H9 (cell line): Measurements from ENCODE around the gene KCNQ2. TPM values are rescaled to one million over a fixed set of nuclear protein-coding genes. Genes with fewer than 3 reads are reported as not detected.
A peak's percentile ranks its signal among the peaks of the same experiment; 100 is the strongest.

Experiments used
- DNase-seq: peaks from one replicate; pipeline ENCODE4 v3.0.0-alpha.2; 2017
- H2AFZ ChIP-seq: one replicate; pipeline ENCODE4 v1.6.1; 2013; ENCODE audit warnings: mild to moderate bottlenecking, low read length, control low read depth, moderate library complexity
- H2AK5ac ChIP-seq: 2 replicates; pipeline ENCODE4 v1.6.1; 2013; ENCODE audit warnings: low read length, control low read depth, mixed read lengths; ENCODE audit not compliant: insufficient read length
- H2BK120ac ChIP-seq: one replicate; pipeline ENCODE4 v1.6.1; 2013; ENCODE audit warnings: low read depth, mild to moderate bottlenecking, low read length, control low read depth, inconsistent platforms; ENCODE audit not compliant: poor library complexity, severe bottlenecking
- H2BK12ac ChIP-seq: 2 replicates; pipeline ENCODE4 v1.6.1; 2013; ENCODE audit warnings: low read length, control low read depth, mixed read lengths, low read depth; ENCODE audit not compliant: insufficient read length
- H2BK15ac ChIP-seq: 2 replicates; pipeline ENCODE4 v1.6.1; 2013; ENCODE audit warnings: low read depth, low read length, control low read depth
- H2BK20ac ChIP-seq: one replicate; pipeline ENCODE4 v1.6.1; 2013; ENCODE audit warnings: low read depth, mild to moderate bottlenecking, low read length, control low read depth, inconsistent platforms; ENCODE audit not compliant: poor library complexity, severe bottlenecking
- H2BK5ac ChIP-seq: 2 replicates; pipeline ENCODE4 v1.6.1; 2013; ENCODE audit warnings: low read length, control low read depth, mixed read lengths; ENCODE audit not compliant: insufficient read length
- H3K14ac ChIP-seq: 2 replicates; pipeline ENCODE4 v1.6.1; 2013; ENCODE audit warnings: low read length, control low read depth; ENCODE audit not compliant: insufficient read depth
- H3K18ac ChIP-seq: 2 replicates; pipeline ENCODE4 v1.6.1; 2013; ENCODE audit warnings: low read depth, mild to moderate bottlenecking, mixed read lengths, low read length, control low read depth; ENCODE audit not compliant: insufficient read length
- H3K23ac ChIP-seq: 2 replicates; pipeline ENCODE4 v1.6.1; 2013; ENCODE audit warnings: low read length, control low read depth, mixed read lengths, low read depth; ENCODE audit not compliant: insufficient read length
- H3K23me2 ChIP-seq: 2 replicates; pipeline ENCODE4 v1.6.1; 2013; ENCODE audit warnings: low read depth, mild to moderate bottlenecking, mixed read lengths, low read length, control low read depth; ENCODE audit not compliant: insufficient read length, poor library complexity, severe bottlenecking
- H3K27ac ChIP-seq: 2 replicates; pipeline ENCODE4 v1.5.1; 2013; ENCODE audit warnings: low read length, control low read depth, mixed read lengths, low read depth; ENCODE audit not compliant: insufficient read length
- H3K27me3 ChIP-seq: 2 replicates; pipeline ENCODE4 v1.6.1; 2013; ENCODE audit warnings: low read length, control low read depth, inconsistent platforms; ENCODE audit not compliant: insufficient read depth
- H3K4ac ChIP-seq: 2 replicates; pipeline ENCODE4 v1.6.1; 2013; ENCODE audit warnings: low read depth, mild to moderate bottlenecking, control low read depth, inconsistent platforms, low read length, moderate library complexity
- H3K4me1 ChIP-seq: 2 replicates; pipeline ENCODE4 v1.6.1; 2013; ENCODE audit warnings: low read length, control low read depth, inconsistent platforms; ENCODE audit not compliant: insufficient read depth
- H3K4me2 ChIP-seq: 2 replicates; pipeline ENCODE4 v1.6.1; 2013; ENCODE audit warnings: low read length, control low read depth, mixed read lengths; ENCODE audit not compliant: insufficient read length, insufficient read depth
- H3K56ac ChIP-seq: 2 replicates; pipeline ENCODE4 v1.6.1; 2013; ENCODE audit warnings: low read depth, mild to moderate bottlenecking, mixed read lengths, low read length, control low read depth; ENCODE audit not compliant: insufficient read length
- H3K79me1 ChIP-seq: 2 replicates; pipeline ENCODE4 v1.6.1; 2013; ENCODE audit warnings: low read depth, mild to moderate bottlenecking, moderate library complexity, low read length, control low read depth, inconsistent platforms; ENCODE audit not compliant: insufficient read depth, poor library complexity, severe bottlenecking
- H3K79me2 ChIP-seq: 2 replicates; pipeline ENCODE4 v1.6.1; 2013; ENCODE audit warnings: low read length, control low read depth, inconsistent platforms; ENCODE audit not compliant: insufficient read depth
- H3K9ac ChIP-seq: 2 replicates; pipeline ENCODE4 v1.6.1; 2013; ENCODE audit warnings: low read length, control low read depth, mixed read lengths; ENCODE audit not compliant: insufficient read length; ENCODE audit errors: extremely low read depth
- H3K9me3 ChIP-seq: one replicate; pipeline ENCODE4 v1.6.1; 2013; ENCODE audit warnings: low read depth, low read length, inconsistent platforms; ENCODE audit not compliant: control insufficient read depth
- H3T11ph ChIP-seq: one replicate; pipeline ENCODE4 v1.6.1; 2013; ENCODE audit warnings: mild to moderate bottlenecking, low read length, control low read depth, inconsistent platforms
- H4K20me1 ChIP-seq: one replicate; pipeline ENCODE4 v1.6.1; 2013; ENCODE audit not compliant: control insufficient read depth, insufficient read length, insufficient read depth
- H4K5ac ChIP-seq: 2 replicates; pipeline ENCODE4 v1.6.1; 2013; ENCODE audit warnings: low read depth, mild to moderate bottlenecking, mixed read lengths, low read length, control low read depth; ENCODE audit not compliant: insufficient read length
- H4K8ac ChIP-seq: replicated peaks from 2 replicates; pipeline ENCODE4 v1.6.1; 2013; ENCODE audit warnings: low read length, control low read depth, mixed read lengths, low read depth; ENCODE audit not compliant: insufficient read length
- H4K91ac ChIP-seq: 2 replicates; pipeline ENCODE4 v1.6.1; 2013; ENCODE audit warnings: low read depth, mild to moderate bottlenecking, moderate library complexity, mixed read lengths, low read length, control low read depth; ENCODE audit not compliant: insufficient read length
- H3K27ac Mint-ChIP-seq, 3 experiments: 2 replicates in 2 of 3; 3 replicates in 1 of 3; pipeline ENCODE4 v1.8.0; 2020 to 2021; ENCODE audit warnings: mixed read lengths in 3 of 3, mild to moderate bottlenecking in 1 of 3, moderate library complexity in 1 of 3
- H3K27me3 Mint-ChIP-seq: 2 replicates; pipeline ENCODE4 v1.8.0; 2021; ENCODE audit warnings: low read depth, mild to moderate bottlenecking, moderate library complexity, mixed read lengths
- H3K36me3 Mint-ChIP-seq, 3 experiments: 2 replicates in 2 of 3; 3 replicates in 1 of 3; pipeline ENCODE4 v1.8.0; 2020 to 2021; ENCODE audit warnings: low read depth in 3 of 3, mixed read lengths in 3 of 3; ENCODE audit not compliant: insufficient read depth in 1 of 3
- H3K4me1 Mint-ChIP-seq, 2 experiments: 2 replicates each; pipeline ENCODE4 v1.8.0; 2020; ENCODE audit warnings: mixed read lengths in 2 of 2
- H3K4me3 Mint-ChIP-seq, 2 experiments: 2 replicates in 1 of 2; 3 replicates in 1 of 2; pipeline ENCODE4 v1.8.0; 2020 to 2021; ENCODE audit warnings: mild to moderate bottlenecking in 2 of 2, mixed read lengths in 2 of 2, moderate library complexity in 1 of 2
- H3K9me3 Mint-ChIP-seq, 2 experiments: 2 replicates in 1 of 2; 3 replicates in 1 of 2; pipeline ENCODE4 v1.8.0; 2020; ENCODE audit warnings: mild to moderate bottlenecking in 2 of 2, mixed read lengths in 2 of 2, moderate library complexity in 1 of 2
- CTCF ChIP-seq: fragments of 200-600 bp; sonication (generic); conservative IDR thresholded peaks from 3 replicates; pipeline ENCODE4 v1.8.0; 2021; ENCODE audit warnings: antibody characterized with exemption, mild to moderate bottlenecking
- WGBS: extraction: QIAGEN DNeasy Blood & Tissue Kit; methylation state at CpG from one replicate; pipeline ENCODE4 v1.1.7; 2013; ENCODE audit warnings: missing lambda C conversion rate, low lambda C conversion rate, mixed read lengths; ENCODE audit not compliant: insufficient read length; ENCODE audit errors: extremely low coverage; 5-methylcytosine and 5-hydroxymethylcytosine counted together
- total RNA-seq: library from RNA; stranded (reverse); gene quantifications from 2 replicates; pipeline ENCODE4 v1.2.1, GENCODE V29; 2021

KCNQ2 gene
- total RNA-seq, 1 experiment from 2014 or later, result 69.2 TPM

GRCh38 chr20:63473555-63474449 is 1.3 kb upstream of the KCNQ2 start:
- Histone ChIP-seq H2BK12ac (no peak overlapping the region), H3K9ac (no peak overlapping the region), H3K4ac (no peak overlapping the region), H2AK5ac (no peak overlapping the region), H3K27ac (no peak overlapping the region), H4K8ac (no peak overlapping the region), H3K4me1 (no peaks in the 10 kb centered on the region), H3K23me2 (no peaks in the 10 kb centered on the region), H3K9me3 (no peaks in the 10 kb centered on the region), H4K91ac (no peak overlapping the region), H2BK15ac (no peak overlapping the region), H4K20me1 (no peaks in the 10 kb centered on the region), H3K79me1 (no peaks in the 10 kb centered on the region), H2AFZ (no peak overlapping the region), H4K5ac (no peak overlapping the region), H3T11ph (no peak overlapping the region), H3K23ac (no peak overlapping the region), H3K18ac (no peak overlapping the region), H3K4me2 (no peak overlapping the region), H2BK5ac (no peak overlapping the region), H2BK20ac (no peak overlapping the region), H3K79me2 (peaks cover 6% of the 10 kb centered on the region; the same call in 1 of the 2 replicates), H3K56ac (no peak overlapping the region), H3K27me3 (no peaks in the 10 kb centered on the region), H2BK120ac (no peak overlapping the region), H3K14ac (no peak overlapping the region)
- H3K9me3 Mint-ChIP-seq, result no peaks in the 10 kb centered on the region; a peak in 1 of 5 replicates
- H3K4me3 Mint-ChIP-seq, result peak overlapping the region in 1 of 2 experiments; percentile 50; a peak in 3 of 5 replicates
- no peak for DNase-seq
- H3K36me3 Mint-ChIP-seq, result no peaks in the 10 kb centered on the region
- no CpG with 5 or more reads among the region's 30 CpGs for WGBS
- TF ChIP-seq CTCF, result no peak
- H3K4me1 Mint-ChIP-seq, result peaks cover 22 to 41% of the 10 kb centered on the region in 2 experiments
- H3K27ac Mint-ChIP-seq, result no peak overlapping the region
- H3K27me3 Mint-ChIP-seq, result peaks cover 37% of the 10 kb centered on the region
